BE2C (cell line): ENCODE results near the gene FAM98C.

Experiments
- DNase-seq: peaks from one replicate; pipeline ENCODE4 v3.0.0-alpha.2; 2020
- H3K27me3 ChIP-seq: fragments of 250-450 bp; sonication (Bioruptor Pico); 2 replicates; pipeline ENCODE4 v1.5.1; 2020; ENCODE audit warnings: mild to moderate bottlenecking
- H3K36me3 ChIP-seq: fragments of 250-450 bp; sonication (Bioruptor Pico); 2 replicates; pipeline ENCODE4 v1.5.1; 2020; ENCODE audit warnings: mild to moderate bottlenecking
- H3K4me1 ChIP-seq: fragments of 250-450 bp; sonication (Bioruptor Pico); 2 replicates; pipeline ENCODE4 v1.5.1; 2020
- H3K4me3 ChIP-seq: 2 replicates; pipeline ENCODE4 v1.5.1; 2011; ENCODE audit warnings: low read depth, low read length
- H3K9me3 ChIP-seq: fragments of 250-450 bp; sonication (Bioruptor Pico); 2 replicates; pipeline ENCODE4 v1.5.1; 2020
- TF ChIP-seq, protein P1 (sequence below): IDR thresholded peaks from 2 replicates; pipeline ENCODE4 v1.5.1; 2012; ENCODE audit warnings: mild to moderate bottlenecking, low read depth, low read length

The FAM98C gene

DNA sequence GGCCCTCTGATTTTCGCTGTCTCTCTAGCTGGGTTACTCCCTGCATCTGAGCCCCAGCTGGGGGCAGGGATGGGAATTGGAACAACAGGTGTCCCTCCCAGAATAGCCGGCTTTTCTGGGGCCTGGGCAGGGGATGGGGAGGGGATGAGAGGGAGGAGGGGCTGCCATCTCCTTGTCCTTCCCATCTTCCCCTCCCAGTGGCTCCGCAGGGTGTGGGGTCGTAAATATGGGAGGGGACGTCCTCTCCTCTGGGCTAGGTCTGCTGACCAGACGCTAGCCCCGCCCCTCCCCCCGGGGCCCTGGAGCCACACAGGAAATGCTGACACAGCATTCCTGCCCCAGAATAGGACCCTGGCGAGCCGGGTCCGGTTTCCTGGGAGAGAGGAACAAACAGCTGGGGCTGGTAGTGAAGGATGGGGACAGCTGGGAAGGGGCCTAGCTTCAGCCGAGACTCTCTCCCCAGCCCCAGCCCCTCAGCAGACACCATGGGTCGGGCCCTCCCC lies 31.7 kb downstream of the FAM98C start:
- TF ChIP-seq, protein P1, sequence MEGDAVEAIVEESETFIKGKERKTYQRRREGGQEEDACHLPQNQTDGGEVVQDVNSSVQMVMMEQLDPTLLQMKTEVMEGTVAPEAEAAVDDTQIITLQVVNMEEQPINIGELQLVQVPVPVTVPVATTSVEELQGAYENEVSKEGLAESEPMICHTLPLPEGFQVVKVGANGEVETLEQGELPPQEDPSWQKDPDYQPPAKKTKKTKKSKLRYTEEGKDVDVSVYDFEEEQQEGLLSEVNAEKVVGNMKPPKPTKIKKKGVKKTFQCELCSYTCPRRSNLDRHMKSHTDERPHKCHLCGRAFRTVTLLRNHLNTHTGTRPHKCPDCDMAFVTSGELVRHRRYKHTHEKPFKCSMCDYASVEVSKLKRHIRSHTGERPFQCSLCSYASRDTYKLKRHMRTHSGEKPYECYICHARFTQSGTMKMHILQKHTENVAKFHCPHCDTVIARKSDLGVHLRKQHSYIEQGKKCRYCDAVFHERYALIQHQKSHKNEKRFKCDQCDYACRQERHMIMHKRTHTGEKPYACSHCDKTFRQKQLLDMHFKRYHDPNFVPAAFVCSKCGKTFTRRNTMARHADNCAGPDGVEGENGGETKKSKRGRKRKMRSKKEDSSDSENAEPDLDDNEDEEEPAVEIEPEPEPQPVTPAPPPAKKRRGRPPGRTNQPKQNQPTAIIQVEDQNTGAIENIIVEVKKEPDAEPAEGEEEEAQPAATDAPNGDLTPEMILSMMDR: no peak
- Histone ChIP-seq H3K9me3 (no peaks in the 10 kb centered on the region), H3K4me3 (no peak overlapping the region), H3K4me1 (no peaks in the 10 kb centered on the region; the same call in 1 of the 2 replicates), H3K27me3 (no peaks in the 10 kb centered on the region; the same call in 1 of the 2 replicates), H3K36me3 (no peaks in the 10 kb centered on the region)
- no peak for DNase-seq

DNA sequence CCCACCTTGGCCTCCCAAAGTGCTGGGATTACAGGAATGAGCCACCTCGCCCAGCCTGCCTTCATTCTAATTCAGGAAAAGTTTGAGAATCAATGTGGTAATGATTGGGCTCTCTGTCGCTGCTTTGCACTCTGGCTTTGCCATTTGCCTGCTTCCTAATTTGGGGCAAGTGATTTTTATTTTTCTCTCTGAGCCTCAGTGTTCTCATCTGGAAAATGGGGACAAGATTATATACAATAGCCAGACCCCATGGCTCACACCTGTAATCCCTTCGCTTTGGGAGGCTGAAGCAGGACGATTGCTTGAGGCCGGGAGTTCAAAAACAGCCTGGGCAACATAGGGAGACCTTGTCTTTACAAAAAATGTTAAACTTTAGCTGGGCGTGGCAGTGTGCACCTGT lies 34.4 kb downstream of the FAM98C start:
- Histone ChIP-seq H3K36me3 (no peaks in the 10 kb centered on the region), H3K4me1 (no peaks in the 10 kb centered on the region; the same call in 1 of the 2 replicates), H3K27me3 (no peaks in the 10 kb centered on the region; the same call in 1 of the 2 replicates), H3K9me3 (no peaks in the 10 kb centered on the region), H3K4me3 (no peak overlapping the region)
- TF ChIP-seq, protein P1: no peak
- no peak for DNase-seq

DNA sequence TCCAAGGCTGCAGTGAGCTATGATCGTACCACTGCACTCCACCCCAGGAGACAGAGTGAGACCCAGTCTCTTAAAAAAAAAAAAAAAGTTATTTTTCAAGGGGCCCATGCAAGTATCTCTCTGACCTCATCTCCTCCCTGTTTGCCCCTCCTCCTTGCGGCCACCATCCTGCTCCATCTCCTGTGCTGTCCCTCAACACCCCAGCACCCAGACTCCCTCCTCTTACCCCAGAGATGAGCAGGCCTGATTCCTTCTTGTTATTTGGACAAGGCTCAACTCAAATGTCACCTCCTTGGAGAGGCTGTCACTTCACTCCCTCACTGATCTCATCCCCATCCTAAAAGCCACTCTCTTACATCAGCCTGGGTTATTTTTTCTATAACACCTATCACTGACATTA lies 35.0 kb downstream of the FAM98C start:
- no peak for DNase-seq
- Histone ChIP-seq H3K36me3 (no peaks in the 10 kb centered on the region), H3K4me3 (no peak overlapping the region), H3K9me3 (no peaks in the 10 kb centered on the region), H3K4me1 (no peaks in the 10 kb centered on the region; the same call in 1 of the 2 replicates), H3K27me3 (no peaks in the 10 kb centered on the region; the same call in 1 of the 2 replicates)
- TF ChIP-seq, protein P1: no peak

DNA sequence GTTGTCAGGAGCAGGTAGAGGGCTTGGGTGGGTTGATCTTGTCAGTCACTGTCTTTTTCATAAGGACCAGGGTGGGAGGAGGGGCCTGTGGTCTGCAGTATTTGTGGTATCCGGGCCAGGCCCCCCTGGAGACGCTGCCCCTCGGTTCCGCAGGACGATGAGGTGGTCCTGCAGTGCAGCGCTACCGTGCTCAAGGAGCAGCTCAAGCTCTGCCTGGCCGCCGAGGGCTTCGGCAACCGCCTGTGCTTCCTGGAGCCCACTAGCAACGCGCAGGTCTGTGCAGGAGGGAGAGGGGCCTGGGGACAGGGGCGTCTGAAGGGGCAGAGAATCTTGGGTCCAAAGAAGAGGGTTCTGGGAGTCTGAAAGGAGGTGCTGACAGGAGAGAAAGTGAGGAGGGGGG lies 37.7 kb downstream of the FAM98C start:
- TF ChIP-seq, protein P1: no peak
- Histone ChIP-seq H3K4me3 (no peak overlapping the region), H3K27me3 (no peaks in the 10 kb centered on the region), H3K9me3 (no peaks in the 10 kb centered on the region), H3K36me3 (no peaks in the 10 kb centered on the region), H3K4me1 (no peaks in the 10 kb centered on the region)
- DNase-seq: no peak

DNA sequence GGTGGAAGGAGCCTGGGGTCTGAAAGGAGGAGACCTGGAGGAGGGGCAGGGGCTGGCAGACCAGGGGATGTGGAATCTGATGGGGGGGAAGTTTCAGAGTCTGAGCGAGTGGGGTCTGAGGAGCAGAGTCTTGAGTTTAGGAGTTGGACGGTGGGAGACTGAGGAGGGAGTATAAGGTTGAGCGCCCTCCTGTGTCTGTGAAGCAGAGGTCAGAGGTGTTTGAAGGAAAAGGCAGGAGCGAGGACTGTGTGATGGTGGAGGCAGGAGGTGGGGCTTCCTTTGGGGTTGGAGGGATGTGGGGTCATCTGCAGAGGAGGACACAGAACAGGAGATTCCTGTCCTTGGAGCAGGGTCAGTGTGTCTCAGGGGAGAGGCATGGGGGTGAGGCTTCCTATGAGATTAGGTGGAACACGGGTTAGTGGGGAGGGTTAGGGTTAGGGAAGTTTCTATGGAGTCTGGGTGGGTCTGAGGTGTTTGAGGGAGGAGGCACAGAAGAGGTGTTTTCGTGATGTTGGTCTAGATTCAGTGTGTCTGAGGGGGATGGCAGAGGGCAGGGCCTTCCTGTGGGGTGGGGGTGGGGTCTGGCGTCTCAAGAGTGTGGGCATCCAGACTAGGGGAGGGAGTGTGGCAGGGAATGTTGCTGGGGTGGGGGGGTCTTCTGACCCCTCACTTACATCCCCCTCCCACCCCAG lies 38.9 kb downstream of the FAM98C start:
- TF ChIP-seq, protein P1: 0 out of 2 replicates have a peak, but pooled peaks have one; percentile 2
- no peaks in the 10 kb centered on the region for H3K27me3 ChIP-seq
- no peak for DNase-seq
- H3K4me1 ChIP-seq: no peaks in the 10 kb centered on the region
- no peaks in the 10 kb centered on the region for H3K9me3 ChIP-seq
- no peaks in the 10 kb centered on the region for H3K36me3 ChIP-seq
- no peak overlapping the region for H3K4me3 ChIP-seq

DNA sequence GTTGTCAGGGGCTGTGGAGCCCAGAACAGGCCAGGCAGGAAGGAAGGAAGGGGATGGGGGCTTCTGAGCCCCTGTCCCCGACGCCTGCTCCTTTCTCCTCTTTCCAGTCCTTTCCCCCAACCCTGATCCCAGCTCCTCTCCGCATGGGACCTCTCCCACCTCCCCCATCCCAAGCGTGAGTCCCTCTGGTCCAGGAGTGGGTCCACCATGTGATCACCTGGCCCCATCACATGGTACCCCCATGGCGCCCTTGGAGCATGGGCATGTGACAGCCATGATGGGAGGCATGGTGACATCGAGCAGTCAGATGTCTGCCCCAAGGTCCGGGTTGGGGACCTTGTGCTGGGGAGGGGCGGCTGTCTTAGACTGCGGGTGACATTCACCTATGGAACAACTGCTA lies 39.8 kb downstream of the FAM98C start:
- Histone ChIP-seq H3K36me3 (no peaks in the 10 kb centered on the region), H3K4me3 (no peak overlapping the region), H3K27me3 (no peaks in the 10 kb centered on the region), H3K9me3 (no peaks in the 10 kb centered on the region), H3K4me1 (no peaks in the 10 kb centered on the region)
- no peak for DNase-seq
- TF ChIP-seq, protein P1: no peak
